Mucosa of descending colon (tissue), 3 donors: ENCODE results near the gene SPOP. TPM values are rescaled to one million over a fixed set of nuclear protein-coding genes. Genes with fewer than 3 reads are reported as not detected.

Experiments
- ATAC-seq: fragments of 200-7000 bp; cut with Tn5 transposase; one replicate; pipeline ENCODE4 v1.9.1; 2020; ENCODE audit warnings: mild to moderate bottlenecking, moderate library complexity
- DNase-seq, 3 donors: peaks; one replicate each; pipeline ENCODE4 v3.0.0-alpha.2; 2020
- H3K36me3 ChIP-seq: fragments of 200-600 bp; one replicate; pipeline ENCODE4 v1.8.0; 2021; ENCODE audit warnings: low read depth, mild to moderate bottlenecking
- H3K4me1 ChIP-seq: fragments of 200-600 bp; one replicate; pipeline ENCODE4 v1.8.0; 2021; ENCODE audit warnings: low read depth, mild to moderate bottlenecking
- H3K4me3 ChIP-seq: fragments of 200-600 bp; one replicate; pipeline ENCODE4 v1.8.0; 2021; ENCODE audit warnings: mild to moderate bottlenecking
- H3K9me3 ChIP-seq: fragments of 200-600 bp; one replicate; pipeline ENCODE4 v1.8.0; 2021; ENCODE audit warnings: mild to moderate bottlenecking
- intact Hi-C, 2 donors: fragments of 100-400 bp; cut with DNase I in 1 of 2; cut with micrococcal nuclease in 1 of 2; formaldehyde crosslinking; loops; one replicate each; pipeline versions ENCODE4 v1.11.0 to v1.11.1; 2022; cut with DNase I, micrococcal nuclease
- total RNA-seq, 3 donors: library from RNA; stranded (reverse); fragmentation: NEBNext Ultra II Directional in 2 of 3; extraction: Animal tissue kit (Norgen Biotek cat#: 25700) in 2 of 3; gene quantifications; one replicate each; pipeline versions ENCODE4 v1.2.1 to v1.2.4, GENCODE V29; 2021 to 2023
- TF ChIP-seq, protein P1 (sequence below): fragments of 200-600 bp; IDR thresholded peaks from one replicate; pipeline ENCODE4 v1.8.0; 2022; ENCODE audit warnings: antibody characterized with exemption, mild to moderate bottlenecking
- donor health status: DM: no; HTN: no; CAD: no; lungs with moderate emphysema.
- donor health status: DM: no; HTN: no; CAD: no.
- donor health status: DM: no; HTN: yes; CAD: no.

Gene SPOP
- total RNA-seq, 3 donors from 2014 or later: 47.6 to 213 (median 56.2) TPM

GRCh38 chr17:49634485-49634860 is 43.4 kb downstream of the SPOP start:
- Histone ChIP-seq H3K4me3 (no peak overlapping the region), H3K9me3 (no peaks in the 10 kb centered on the region), H3K36me3 (no peaks in the 10 kb centered on the region), H3K4me1 (no peaks in the 10 kb centered on the region)
- DNase-seq (no peak), ATAC-seq (no peak)
- intact Hi-C loops: no loop called here
- TF ChIP-seq, protein P1, sequence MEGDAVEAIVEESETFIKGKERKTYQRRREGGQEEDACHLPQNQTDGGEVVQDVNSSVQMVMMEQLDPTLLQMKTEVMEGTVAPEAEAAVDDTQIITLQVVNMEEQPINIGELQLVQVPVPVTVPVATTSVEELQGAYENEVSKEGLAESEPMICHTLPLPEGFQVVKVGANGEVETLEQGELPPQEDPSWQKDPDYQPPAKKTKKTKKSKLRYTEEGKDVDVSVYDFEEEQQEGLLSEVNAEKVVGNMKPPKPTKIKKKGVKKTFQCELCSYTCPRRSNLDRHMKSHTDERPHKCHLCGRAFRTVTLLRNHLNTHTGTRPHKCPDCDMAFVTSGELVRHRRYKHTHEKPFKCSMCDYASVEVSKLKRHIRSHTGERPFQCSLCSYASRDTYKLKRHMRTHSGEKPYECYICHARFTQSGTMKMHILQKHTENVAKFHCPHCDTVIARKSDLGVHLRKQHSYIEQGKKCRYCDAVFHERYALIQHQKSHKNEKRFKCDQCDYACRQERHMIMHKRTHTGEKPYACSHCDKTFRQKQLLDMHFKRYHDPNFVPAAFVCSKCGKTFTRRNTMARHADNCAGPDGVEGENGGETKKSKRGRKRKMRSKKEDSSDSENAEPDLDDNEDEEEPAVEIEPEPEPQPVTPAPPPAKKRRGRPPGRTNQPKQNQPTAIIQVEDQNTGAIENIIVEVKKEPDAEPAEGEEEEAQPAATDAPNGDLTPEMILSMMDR: no peak

DNA sequence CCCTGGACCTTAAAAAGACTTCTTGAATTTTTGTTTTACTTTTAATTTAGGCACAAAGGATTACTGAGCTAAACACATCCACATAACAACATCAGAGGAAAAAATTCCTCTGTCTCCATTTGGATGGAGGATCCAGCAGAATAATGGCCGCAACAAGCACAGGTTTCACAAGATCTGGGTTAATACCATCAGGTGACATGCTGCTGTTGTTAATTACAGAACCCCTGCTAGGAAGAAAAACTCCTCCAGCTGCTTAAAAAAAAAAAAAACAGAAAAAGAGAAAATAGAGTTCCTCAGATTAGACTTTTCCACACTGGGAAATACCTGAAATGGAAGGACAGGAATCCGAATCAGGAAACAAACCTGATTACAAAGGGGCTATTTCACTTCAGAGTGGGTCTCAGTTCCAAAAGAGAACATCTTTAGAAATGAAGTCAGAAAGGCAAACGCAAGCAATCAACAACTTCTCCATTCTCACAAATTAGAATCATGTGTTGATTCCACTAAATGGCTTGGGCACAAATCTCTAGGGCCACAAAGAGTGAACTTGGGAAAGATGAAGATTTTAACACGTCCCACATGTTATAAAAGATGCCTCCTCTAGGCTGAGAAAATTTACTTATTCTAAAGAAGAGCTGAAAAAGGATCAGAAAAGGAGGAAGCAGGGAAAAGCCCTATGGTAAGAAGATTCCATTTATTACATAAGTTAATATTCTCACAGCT is 44.0 kb downstream of the SPOP start:
- TF ChIP-seq, protein P1: no peak
- no peaks in the 10 kb centered on the region for H3K9me3 ChIP-seq
- H3K36me3 ChIP-seq: no peaks in the 10 kb centered on the region
- H3K4me1 ChIP-seq: no peaks in the 10 kb centered on the region
- DNase-seq (no peak), ATAC-seq (no peak)
- no peak overlapping the region for H3K4me3 ChIP-seq
- intact Hi-C loops: no loop called here

DNA sequence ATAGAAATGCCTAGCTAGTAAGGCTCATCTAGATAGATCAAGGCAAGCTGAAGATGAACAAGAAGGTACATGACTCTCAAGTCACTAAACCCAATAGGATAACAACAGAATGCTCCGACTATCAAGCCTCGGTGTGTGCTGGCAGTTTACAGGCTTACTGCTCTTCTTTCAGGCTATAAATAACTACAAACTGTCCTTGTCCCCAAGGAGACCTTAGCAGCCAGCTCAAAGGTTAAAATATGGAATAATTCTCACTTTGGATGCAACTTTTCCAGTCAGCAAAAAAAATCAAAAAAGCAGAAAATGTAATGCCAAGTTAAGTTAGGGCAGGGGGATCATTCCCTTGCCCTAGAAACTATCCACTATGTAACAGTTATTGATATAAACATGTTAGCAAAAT is 44.6 kb downstream of the SPOP start:
- DNase-seq: no peak
- no peaks in the 10 kb centered on the region for H3K9me3 ChIP-seq
- TF ChIP-seq, protein P1: no peak
- no peaks in the 10 kb centered on the region for H3K4me1 ChIP-seq
- no peak for ATAC-seq
- intact Hi-C loops: no loop called here
- no peak overlapping the region for H3K4me3 ChIP-seq
- no peaks in the 10 kb centered on the region for H3K36me3 ChIP-seq

DNA sequence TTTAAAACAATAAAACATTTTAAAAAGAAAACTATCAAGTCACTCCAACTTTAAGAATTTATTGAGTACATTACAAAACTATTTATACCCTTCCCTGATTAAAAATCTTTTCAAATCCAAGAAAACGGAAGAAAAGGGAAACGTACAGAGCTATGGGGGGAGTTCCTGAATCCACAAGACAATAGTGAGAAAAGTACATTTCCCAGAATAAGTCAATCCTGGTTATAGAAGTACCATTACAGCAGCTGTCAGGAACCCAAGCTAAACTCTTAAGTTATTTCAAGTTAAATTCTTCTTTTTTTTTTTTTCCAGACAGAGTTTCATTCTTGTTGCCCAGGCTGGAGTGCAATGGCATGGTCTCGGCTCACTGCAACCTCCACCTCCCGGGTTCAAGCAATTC is 45.7 kb downstream of the SPOP start:
- Histone ChIP-seq H3K9me3 (no peaks in the 10 kb centered on the region), H3K36me3 (no peaks in the 10 kb centered on the region), H3K4me3 (no peak overlapping the region), H3K4me1 (no peaks in the 10 kb centered on the region)
- intact Hi-C loops: no loop called here
- TF ChIP-seq, protein P1: no peak
- no peak for ATAC-seq
- no peak for DNase-seq

- TF ChIP-seq, protein P1: no peak
- H3K4me1 ChIP-seq: no peaks in the 10 kb centered on the region
- intact Hi-C loops: no loop called here
- H3K4me3 ChIP-seq: no peak overlapping the region
- ATAC-seq (no peak), DNase-seq (no peak)
- no peaks in the 10 kb centered on the region for H3K36me3 ChIP-seq
- H3K9me3 ChIP-seq: no peaks in the 10 kb centered on the region
Measured at GRCh38 chr17:49631496-49631895, 46.4 kb downstream of the SPOP start.
